Left ventricle myocardium inferior (tissue), 1 donor: Measurements from ENCODE around the gene COPS7A. TPM values are rescaled to one million over a fixed set of nuclear protein-coding genes. Genes with fewer than 3 reads are reported as not detected.

Experiments
- DNase-seq: peaks from one replicate; pipeline ENCODE4 v3.0.0-alpha.2; 2020
- H3K27ac ChIP-seq: fragments of 200-600 bp; replicated peaks from 2 replicates; pipeline ENCODE4 v1.8.0; 2021
- H3K27me3 ChIP-seq: fragments of 200-600 bp; 2 replicates; pipeline ENCODE4 v1.8.0; 2021; ENCODE audit warnings: low read depth
- H3K36me3 ChIP-seq: fragments of 200-600 bp; 2 replicates; pipeline ENCODE4 v1.8.0; 2021
- H3K4me1 ChIP-seq: fragments of 200-600 bp; 2 replicates; pipeline ENCODE4 v1.8.0; 2021
- H3K4me3 ChIP-seq: fragments of 200-600 bp; 2 replicates; pipeline ENCODE4 v1.8.0; 2021; ENCODE audit warnings: mild to moderate bottlenecking, moderate library complexity
- H3K9me3 ChIP-seq: fragments of 200-600 bp; replicated peaks from 2 replicates; pipeline ENCODE4 v1.8.0; 2021
- CTCF ChIP-seq: fragments of 200-600 bp; IDR thresholded peaks from 2 replicates; pipeline ENCODE4 v1.8.0; 2021; ENCODE audit warnings: antibody characterized with exemption, mild to moderate bottlenecking, borderline replicate concordance
- intact Hi-C: fragments of 100-400 bp; cut with micrococcal nuclease; formaldehyde crosslinking; loops from one replicate; pipeline ENCODE4 v1.11.0; 2022
- total RNA-seq: library from RNA; stranded (reverse); fragmentation: NEBNext Ultra II Directional; extraction: Animal tissue kit (Norgen Biotek cat#: 25700); gene quantifications from one replicate; pipeline ENCODE4 v1.2.1, GENCODE V29; 2021
- donor health status: DM: no; HTN: yes; CAD: no; lungs with severe emphysema.

COPS7A gene
- total RNA-seq, 1 donor from 2014 or later, result 73.2 TPM

DNA sequence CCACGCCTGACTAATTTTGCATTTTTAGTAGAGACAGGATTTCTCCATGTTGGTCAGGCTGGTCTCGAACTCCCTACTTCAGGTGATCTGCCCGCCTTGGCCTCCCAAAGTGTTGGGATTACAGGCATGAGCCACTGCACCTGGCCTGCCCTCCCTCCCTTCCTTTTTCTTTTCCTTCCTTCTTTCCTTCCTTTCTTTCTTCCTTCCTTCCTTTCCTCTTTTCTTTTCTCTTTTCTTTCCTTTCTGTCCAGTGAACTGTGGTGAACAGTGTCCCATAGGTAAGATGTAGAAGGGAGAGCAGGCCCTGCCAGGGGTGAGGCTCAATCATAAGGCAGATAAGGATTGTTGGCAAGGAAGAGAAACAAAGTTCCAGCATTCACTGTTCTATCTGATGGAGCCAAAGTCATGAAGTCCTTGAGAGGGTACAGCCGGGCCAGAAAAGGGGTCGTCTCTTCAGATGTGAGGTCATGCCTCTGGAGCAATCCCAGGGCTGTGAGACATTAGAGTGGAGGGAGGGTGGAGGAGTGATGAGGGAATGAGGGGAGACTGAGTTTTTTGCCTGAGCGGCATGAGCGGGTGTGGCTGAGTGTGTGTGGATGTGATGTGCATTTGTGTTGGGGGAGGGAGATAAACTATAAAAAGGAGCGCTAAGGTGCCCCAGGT lies 33.3 kb downstream of the COPS7A start:
- no peak overlapping the region for H3K27ac ChIP-seq
- peaks cover 22% of the 10 kb centered on the region for H3K4me1 ChIP-seq
- no peak overlapping the region for H3K4me3 ChIP-seq
- no peak for TF ChIP-seq CTCF
- intact Hi-C loops, result no loop called here
- DNase-seq, result no peak
- no peaks in the 10 kb centered on the region for H3K9me3 ChIP-seq
- no peaks in the 10 kb centered on the region for H3K27me3 ChIP-seq
- H3K36me3 ChIP-seq, result no peaks in the 10 kb centered on the region

GRCh38 chr12:6758506-6759095 lies 34.8 kb downstream of the COPS7A start:
- Histone ChIP-seq H3K4me1 (peaks cover 19% of the 10 kb centered on the region), H3K27me3 (no peaks in the 10 kb centered on the region), H3K36me3 (no peaks in the 10 kb centered on the region), H3K27ac (no peak overlapping the region), H3K9me3 (no peaks in the 10 kb centered on the region), H3K4me3 (no peak overlapping the region)
- DNase-seq, result no peak
- no peak for TF ChIP-seq CTCF
- intact Hi-C loops, result no loop called here

DNA sequence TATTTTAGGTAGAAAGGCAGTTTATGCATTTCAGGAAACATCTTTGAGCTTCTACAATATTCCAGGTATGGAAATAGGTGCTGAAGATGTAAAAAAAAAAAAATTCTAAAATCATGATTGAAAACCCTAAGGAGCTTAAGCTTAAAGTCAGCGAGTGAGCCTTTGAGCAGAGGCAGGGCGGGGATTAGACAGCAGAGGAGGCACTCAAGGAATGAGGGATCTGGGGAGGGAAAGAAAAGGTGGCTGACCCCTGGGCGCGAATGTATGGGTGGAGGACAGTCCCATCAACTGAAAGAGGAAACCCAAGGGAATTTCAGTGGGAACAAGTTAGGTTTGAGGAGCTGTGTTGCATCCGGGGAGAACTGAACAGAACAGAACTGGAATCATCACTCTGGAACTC lies 35.9 kb downstream of the COPS7A start:
- no peak for DNase-seq
- H3K4me3 ChIP-seq, result no peak overlapping the region
- no peak for TF ChIP-seq CTCF
- H3K4me1 ChIP-seq, result peaks cover 24% of the 10 kb centered on the region
- H3K27me3 ChIP-seq, result no peaks in the 10 kb centered on the region
- no peaks in the 10 kb centered on the region for H3K9me3 ChIP-seq
- no peak overlapping the region for H3K27ac ChIP-seq
- no peaks in the 10 kb centered on the region for H3K36me3 ChIP-seq
- intact Hi-C loops, result no loop called here

- Histone ChIP-seq H3K4me3 (peak overlapping the region; percentile 92), H3K27me3 (no peaks in the 10 kb centered on the region)
- intact Hi-C loops, result no loop called here
These were observed 39.5 kb downstream of the COPS7A start for GRCh38 chr12:6763380-6763779.

GRCh38 chr12:6764011-6764828 lies 40.4 kb downstream of the COPS7A start:
- no peaks in the 10 kb centered on the region for H3K36me3 ChIP-seq
- H3K4me1 ChIP-seq, result peaks cover 53% of the 10 kb centered on the region
- intact Hi-C loops, result no loop called here

More at GRCh38 chr12:6763380-6763779, 39.5 kb downstream of the COPS7A start:
- TF ChIP-seq CTCF, result no peak
- DNase-seq, result no peak
- Histone ChIP-seq H3K4me1 (peaks cover 45% of the 10 kb centered on the region), H3K36me3 (no peaks in the 10 kb centered on the region), H3K27ac (peak overlapping the region; percentile 97), H3K9me3 (no peaks in the 10 kb centered on the region)

More at GRCh38 chr12:6764011-6764828, 40.4 kb downstream of the COPS7A start:
- no peak for TF ChIP-seq CTCF
- peak overlapping the region; percentile 92 for H3K4me3 ChIP-seq
- no peaks in the 10 kb centered on the region for H3K9me3 ChIP-seq
- DNase-seq, result peak; percentile 93
- H3K27me3 ChIP-seq, result no peaks in the 10 kb centered on the region
- peak overlapping the region; percentile 97 for H3K27ac ChIP-seq
